RWPE1 (cell line): ENCODE data around the gene DIPK2A.

Source experiments
- CTCF ChIA-PET: fragments of 350-600 bp; sonication (Branson Sonifier 250); formaldehyde crosslinking; extraction: SDS; loops from one replicate; lab custom pipeline; 2021; lab: Yijun Ruan, JAX
- POLR2A ChIA-PET: fragments of 400-600 bp; formaldehyde crosslinking; extraction: SDS; loops from one replicate; lab custom pipeline; 2020; ENCODE audit warnings: antibody characterized with exemption; ENCODE audit not compliant: low non-redundant PET; lab: Yijun Ruan, JAX
- DNase-seq: peaks from one replicate; pipeline ENCODE4 v3.0.0; 2012; ENCODE audit warnings: low spot score
- H3K27ac ChIP-seq: fragments of 450-650 bp; 2 replicates; pipeline ENCODE4 v1.5.1; 2017
- TF ChIP-seq, protein P1 (sequence below): fragments of 450-650 bp; conservative IDR thresholded peaks from 2 replicates; pipeline ENCODE4 v1.5.1; 2017; ENCODE audit warnings: low read depth, mild to moderate bottlenecking

The DIPK2A gene

DNA sequence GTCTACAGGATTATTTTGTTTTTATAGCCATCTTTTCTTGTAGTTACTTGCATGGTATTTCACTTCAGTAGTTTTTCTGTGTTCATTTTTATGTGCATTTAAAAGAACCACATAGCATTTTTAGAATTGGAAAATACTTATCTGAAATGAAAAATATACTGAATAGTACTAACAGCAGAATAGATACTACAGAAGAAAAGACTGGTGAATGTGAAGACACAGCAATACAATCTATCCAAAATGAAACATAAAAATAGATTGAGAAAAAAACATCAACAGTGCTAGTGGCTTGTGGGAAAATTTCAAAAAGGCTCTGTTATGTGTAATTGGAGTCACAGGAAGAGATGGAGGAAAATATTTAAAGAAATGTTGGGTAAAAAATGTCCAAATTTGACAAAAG lies 12.7 kb upstream of the DIPK2A start:
- DNase-seq, result no peak
- no peak overlapping the region for H3K27ac ChIP-seq
- POLR2A ChIA-PET, result no interaction called here
- CTCF ChIA-PET, result no interaction called here
- TF ChIP-seq, protein P1, sequence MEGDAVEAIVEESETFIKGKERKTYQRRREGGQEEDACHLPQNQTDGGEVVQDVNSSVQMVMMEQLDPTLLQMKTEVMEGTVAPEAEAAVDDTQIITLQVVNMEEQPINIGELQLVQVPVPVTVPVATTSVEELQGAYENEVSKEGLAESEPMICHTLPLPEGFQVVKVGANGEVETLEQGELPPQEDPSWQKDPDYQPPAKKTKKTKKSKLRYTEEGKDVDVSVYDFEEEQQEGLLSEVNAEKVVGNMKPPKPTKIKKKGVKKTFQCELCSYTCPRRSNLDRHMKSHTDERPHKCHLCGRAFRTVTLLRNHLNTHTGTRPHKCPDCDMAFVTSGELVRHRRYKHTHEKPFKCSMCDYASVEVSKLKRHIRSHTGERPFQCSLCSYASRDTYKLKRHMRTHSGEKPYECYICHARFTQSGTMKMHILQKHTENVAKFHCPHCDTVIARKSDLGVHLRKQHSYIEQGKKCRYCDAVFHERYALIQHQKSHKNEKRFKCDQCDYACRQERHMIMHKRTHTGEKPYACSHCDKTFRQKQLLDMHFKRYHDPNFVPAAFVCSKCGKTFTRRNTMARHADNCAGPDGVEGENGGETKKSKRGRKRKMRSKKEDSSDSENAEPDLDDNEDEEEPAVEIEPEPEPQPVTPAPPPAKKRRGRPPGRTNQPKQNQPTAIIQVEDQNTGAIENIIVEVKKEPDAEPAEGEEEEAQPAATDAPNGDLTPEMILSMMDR, result no peak

DNA sequence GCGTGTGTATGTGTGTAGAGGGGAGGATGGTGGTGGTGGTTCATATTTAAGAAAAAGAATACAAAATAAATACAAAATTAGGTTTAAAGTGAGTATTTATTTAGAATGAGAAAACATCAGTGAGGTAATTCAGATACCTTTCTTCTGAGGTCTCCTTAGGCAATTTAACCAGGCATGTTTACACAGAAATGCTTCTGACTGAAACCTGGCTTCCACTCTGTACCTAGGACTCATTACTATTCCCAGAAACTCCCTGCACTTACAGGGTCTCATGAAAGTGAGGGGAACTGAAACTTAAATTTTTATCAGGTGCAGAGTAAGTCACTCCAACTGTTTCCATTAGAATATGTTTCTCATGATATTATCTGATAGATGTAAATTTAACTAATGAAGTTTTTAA lies 10.3 kb upstream of the DIPK2A start:
- POLR2A ChIA-PET, result no interaction called here
- CTCF ChIA-PET, result no interaction called here
- H3K27ac ChIP-seq, result no peak overlapping the region
- no peak for DNase-seq
- TF ChIP-seq, protein P1, result no peak

DNA sequence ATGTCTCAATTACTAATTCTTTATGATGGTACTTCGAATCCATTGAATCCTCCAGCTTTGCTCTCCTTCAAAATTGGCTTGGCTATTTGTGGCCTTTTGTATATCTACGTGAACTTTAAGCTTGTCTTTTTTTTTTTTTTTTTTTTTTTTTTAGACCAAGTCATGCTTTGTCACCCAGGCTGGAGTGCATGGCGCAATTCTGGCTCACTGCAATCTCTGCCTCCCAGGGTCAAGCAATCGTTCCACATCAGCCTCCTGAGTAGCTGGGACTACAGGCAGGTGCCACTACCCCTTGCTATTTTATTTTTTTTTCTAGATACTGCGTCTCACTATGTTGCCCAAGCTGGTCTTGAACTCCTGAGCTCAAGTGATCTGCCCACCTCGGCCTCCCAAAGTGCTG lies 7.7 kb upstream of the DIPK2A start:
- DNase-seq, result no peak
- no peak overlapping the region for H3K27ac ChIP-seq
- TF ChIP-seq, protein P1, result no peak
- ChIA-PET CTCF (interaction anchor here (0.6 to 1.2 kb wide), 2 partner anchors 8 to 249 kb away, joined by 3 read pairs; partner anchors contain the start of gene DIPK2A), POLR2A (no interaction called here)

DNA sequence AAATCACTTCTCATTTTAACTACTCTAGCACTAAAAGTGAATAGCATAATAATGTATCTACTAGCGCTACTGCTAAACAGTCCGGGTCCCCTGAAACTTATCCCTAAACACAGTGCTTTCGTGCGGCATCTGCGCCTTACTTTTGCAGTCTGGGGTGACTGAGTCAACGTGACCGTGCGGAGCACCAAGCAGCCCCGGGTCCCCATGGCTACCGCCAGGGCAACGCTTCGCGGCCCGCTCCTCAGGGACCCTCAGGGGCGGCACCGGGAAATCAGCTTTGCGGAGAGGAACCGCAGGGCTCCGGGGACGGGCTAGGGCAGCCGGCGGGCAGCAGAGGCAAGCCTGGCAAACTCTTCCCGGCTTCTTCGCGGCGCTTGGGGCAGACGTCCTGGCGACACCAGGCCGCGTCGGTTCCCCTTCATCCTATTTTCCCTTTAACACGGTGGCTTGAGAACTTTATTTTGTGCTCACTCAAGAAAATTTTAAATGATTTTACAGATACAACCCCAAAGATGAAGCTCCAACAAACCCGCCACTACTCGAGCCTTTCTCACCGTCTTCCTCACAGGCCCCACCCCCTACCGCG lies 757 bp upstream of the DIPK2A start:
- CTCF ChIA-PET, result interaction anchor here (0.6 to 0.7 kb wide), 2 partner anchors 60 to 84 kb away, joined by 3 to 4 read pairs; no protein-coding TSS in a partner anchor
- POLR2A ChIA-PET, result no interaction called here
- peak overlapping the region; percentile 99 for H3K27ac ChIP-seq
- TF ChIP-seq, protein P1, result no peak
- peak; percentile 21 for DNase-seq

DNA sequence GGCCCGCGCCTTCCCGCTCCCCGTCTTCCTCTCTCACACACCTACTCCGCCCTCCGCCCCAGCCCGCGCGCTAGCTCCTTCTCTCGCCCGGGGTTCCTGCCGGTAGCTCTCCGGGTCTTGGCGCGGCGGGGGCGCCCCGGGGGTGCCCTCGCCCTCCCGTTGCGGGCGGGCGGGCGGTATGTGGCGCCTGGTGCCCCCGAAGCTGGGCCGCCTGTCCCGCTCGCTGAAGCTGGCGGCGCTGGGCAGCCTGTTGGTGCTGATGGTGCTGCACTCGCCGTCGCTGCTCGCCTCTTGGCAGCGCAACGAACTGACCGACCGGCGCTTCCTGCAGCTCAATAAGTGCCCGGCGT lies 507 bp downstream of the DIPK2A start:
- CTCF ChIA-PET, result interaction anchor here (0.6 to 1.0 kb wide), 6 partner anchors 9 to 1290 kb away, joined by 3 to 5 read pairs (median 4); no protein-coding TSS in a partner anchor
- TF ChIP-seq, protein P1, result no peak
- H3K27ac ChIP-seq, result peak overlapping the region; percentile 99
- POLR2A ChIA-PET, result interaction anchor here (0.6 kb wide), 1 partner anchor 302 kb away, joined by 3 read pairs; no protein-coding TSS in a partner anchor
- DNase-seq, result no peak

DNA sequence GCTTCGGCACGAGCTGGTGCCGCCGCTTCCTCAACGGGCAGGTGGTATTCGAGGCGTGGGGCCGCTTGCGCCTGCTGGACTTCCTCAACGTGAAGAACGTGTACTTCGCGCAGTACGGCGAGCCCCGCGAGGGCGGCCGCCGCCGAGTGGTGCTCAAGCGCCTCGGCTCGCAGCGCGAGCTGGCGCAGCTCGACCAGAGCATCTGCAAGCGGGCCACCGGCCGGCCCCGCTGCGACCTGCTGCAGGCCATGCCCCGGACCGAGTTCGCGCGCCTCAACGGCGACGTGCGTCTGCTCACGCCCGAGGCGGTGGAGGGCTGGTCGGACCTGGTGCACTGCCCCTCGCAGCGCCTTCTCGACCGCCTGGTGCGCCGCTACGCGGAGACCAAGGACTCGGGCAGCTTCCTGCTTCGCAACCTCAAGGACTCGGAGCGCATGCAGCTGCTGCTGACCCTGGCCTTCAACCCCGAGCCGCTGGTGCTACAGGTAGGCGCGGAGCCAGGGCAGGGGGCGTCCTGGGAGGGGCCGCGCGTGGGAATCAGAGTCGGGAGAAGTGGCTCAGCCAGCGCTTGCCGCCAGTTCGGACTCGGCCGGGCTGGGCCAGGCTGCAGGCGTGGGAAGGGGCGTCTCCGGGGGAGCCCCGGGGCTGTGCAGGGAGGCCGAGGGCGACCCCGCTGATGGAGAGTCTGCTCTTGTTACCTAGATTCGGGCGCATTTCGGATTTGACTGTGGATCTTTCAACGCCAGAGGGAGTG lies 1.1 kb downstream of the DIPK2A start:
- TF ChIP-seq, protein P1, result peak; percentile 45
- CTCF ChIA-PET, result interaction anchor here (0.6 to 1.0 kb wide), 5 partner anchors 9 to 1289 kb away, joined by 3 to 4 read pairs (median 4); no protein-coding TSS in a partner anchor
- peak overlapping the region; percentile 99 for H3K27ac ChIP-seq
- POLR2A ChIA-PET, result interaction anchor here (0.6 kb wide), 1 partner anchor 301 kb away, joined by 3 read pairs; no protein-coding TSS in a partner anchor
- DNase-seq, result peak; percentile 45
